SU-DHL-6 (cell line): Measurements from ENCODE around the gene RRAD.

Source experiments
- H2AFZ ChIP-seq: fragments of 200-600 bp; sonication (generic); 2 replicates; pipeline ENCODE4 v1.6.1; 2014; ENCODE audit warnings: low read depth, mild to moderate bottlenecking, moderate library complexity, mixed read lengths, antibody characterized with exemption, low read length; ENCODE audit not compliant: severe bottlenecking
- H3F3A ChIP-seq: fragments of 200-600 bp; shearing (Covaris generic); 2 replicates; pipeline ENCODE4 v1.6.0; 2016; ENCODE audit warnings: antibody characterized with exemption, mild to moderate bottlenecking; ENCODE audit not compliant: insufficient read depth
- H3K27ac ChIP-seq: fragments of 200-600 bp; sonication (generic); 2 replicates; pipeline ENCODE4 v1.5.1; 2016; ENCODE audit warnings: low read depth, mild to moderate bottlenecking, low read length, moderate library complexity, mixed read lengths
- H3K27me3 ChIP-seq: fragments of 200-600 bp; sonication (generic), shearing (Covaris generic); 2 replicates; pipeline ENCODE4 v1.6.0; 2014; ENCODE audit warnings: mild to moderate bottlenecking, low read length
- H3K36me3 ChIP-seq: fragments of 200-600 bp; sonication (generic); 2 replicates; pipeline ENCODE4 v1.6.1; 2014; ENCODE audit warnings: mild to moderate bottlenecking, low read length, mixed read lengths
- H3K4me2 ChIP-seq: fragments of 300-600, 200-600 bp; shearing (Covaris generic), sonication (generic); 2 replicates; pipeline ENCODE4 v1.6.0; 2014; ENCODE audit warnings: low read length, low read depth, mild to moderate bottlenecking; ENCODE audit not compliant: poor library complexity, severe bottlenecking
- H3K4me3 ChIP-seq: fragments of 200-600 bp; sonication (generic); 2 replicates; pipeline ENCODE4 v1.5.1; 2014; ENCODE audit warnings: antibody characterized with exemption, low read length, mild to moderate bottlenecking, mixed read lengths; ENCODE audit not compliant: insufficient read depth, poor library complexity, severe bottlenecking
- H3K79me2 ChIP-seq: fragments of 200-600 bp; sonication (generic); 2 replicates; pipeline ENCODE4 v1.6.1; 2014; ENCODE audit warnings: mild to moderate bottlenecking, low read length, moderate library complexity; ENCODE audit not compliant: insufficient read depth
- H3K9ac ChIP-seq: fragments of 200-600 bp; sonication (generic); 2 replicates; pipeline ENCODE4 v1.7.0; 2014; ENCODE audit warnings: mild to moderate bottlenecking, low read length
- H3K9me2 ChIP-seq: fragments of 200-600 bp; sonication (generic); replicated peaks from 2 replicates; pipeline ENCODE4 v1.6.1; 2014; ENCODE audit warnings: low read length; ENCODE audit not compliant: insufficient read depth
- H3K9me3 ChIP-seq: fragments of 200-600 bp; sonication (generic); 2 replicates; pipeline ENCODE4 v1.6.1; 2014; ENCODE audit warnings: low read length, mixed read lengths; ENCODE audit not compliant: insufficient read depth
- H4K20me1 ChIP-seq: fragments of 200-600 bp; sonication (generic); 2 replicates; pipeline ENCODE4 v1.6.1; 2014; ENCODE audit warnings: low read depth, mild to moderate bottlenecking, antibody characterized with exemption, low read length, moderate library complexity, mixed read lengths
- EZH2phosphoT487 ChIP-seq: fragments of 200-600 bp; sonication (generic), shearing (Covaris generic); conservative IDR thresholded peaks from 2 replicates; pipeline ENCODE4 v1.6.1; 2018; ENCODE audit warnings: mild to moderate bottlenecking, antibody characterized with exemption, low read length, moderate library complexity, mixed read lengths
- TF ChIP-seq, protein P1 (sequence below): fragments of 200-600 bp; sonication (generic); IDR thresholded peaks from one replicate; pipeline ENCODE4 v1.5.1; 2017; ENCODE audit warnings: antibody characterized with exemption, mild to moderate bottlenecking, low read length, moderate library complexity; ENCODE audit not compliant: insufficient read depth, poor library complexity, severe bottlenecking

Gene RRAD

DNA sequence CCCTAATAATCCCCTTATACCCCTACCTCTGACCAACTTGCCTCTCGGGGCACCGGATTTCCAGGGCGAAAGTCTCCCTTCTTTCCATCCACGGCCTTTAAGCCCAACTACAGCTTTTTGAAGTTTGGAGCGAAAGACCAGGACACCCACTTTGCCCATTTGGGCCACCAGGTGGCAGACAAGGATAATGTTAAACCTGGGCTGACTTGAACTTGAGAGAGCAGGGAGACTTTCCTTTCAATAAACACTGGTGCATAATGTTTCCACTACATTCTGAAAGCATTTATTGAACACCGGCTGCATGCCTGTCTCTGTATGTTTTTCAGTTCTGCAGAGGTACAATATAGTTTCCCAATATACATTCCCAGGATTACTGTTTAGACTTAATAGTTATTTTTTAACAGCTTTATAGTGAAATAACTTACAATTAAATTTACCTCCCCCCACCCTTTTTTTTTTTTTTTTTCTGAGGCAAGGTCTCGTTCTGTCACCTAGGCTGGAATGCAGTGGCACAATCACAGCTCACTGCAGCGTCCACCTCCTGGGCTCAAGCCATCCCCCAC, 28.8 kb upstream of the RRAD start:
- no peak for TF ChIP-seq EZH2phosphoT487
- TF ChIP-seq, protein P1, sequence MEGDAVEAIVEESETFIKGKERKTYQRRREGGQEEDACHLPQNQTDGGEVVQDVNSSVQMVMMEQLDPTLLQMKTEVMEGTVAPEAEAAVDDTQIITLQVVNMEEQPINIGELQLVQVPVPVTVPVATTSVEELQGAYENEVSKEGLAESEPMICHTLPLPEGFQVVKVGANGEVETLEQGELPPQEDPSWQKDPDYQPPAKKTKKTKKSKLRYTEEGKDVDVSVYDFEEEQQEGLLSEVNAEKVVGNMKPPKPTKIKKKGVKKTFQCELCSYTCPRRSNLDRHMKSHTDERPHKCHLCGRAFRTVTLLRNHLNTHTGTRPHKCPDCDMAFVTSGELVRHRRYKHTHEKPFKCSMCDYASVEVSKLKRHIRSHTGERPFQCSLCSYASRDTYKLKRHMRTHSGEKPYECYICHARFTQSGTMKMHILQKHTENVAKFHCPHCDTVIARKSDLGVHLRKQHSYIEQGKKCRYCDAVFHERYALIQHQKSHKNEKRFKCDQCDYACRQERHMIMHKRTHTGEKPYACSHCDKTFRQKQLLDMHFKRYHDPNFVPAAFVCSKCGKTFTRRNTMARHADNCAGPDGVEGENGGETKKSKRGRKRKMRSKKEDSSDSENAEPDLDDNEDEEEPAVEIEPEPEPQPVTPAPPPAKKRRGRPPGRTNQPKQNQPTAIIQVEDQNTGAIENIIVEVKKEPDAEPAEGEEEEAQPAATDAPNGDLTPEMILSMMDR = peak; percentile 83
- Histone ChIP-seq H2AFZ (no peak overlapping the region), H3K79me2 (no peaks in the 10 kb centered on the region), H3K9me2 (no peaks in the 10 kb centered on the region), H3K9me3 (no peaks in the 10 kb centered on the region), H3F3A (no peaks in the 10 kb centered on the region), H3K36me3 (no peaks in the 10 kb centered on the region), H3K4me2 (no peak overlapping the region), H3K4me3 (no peak overlapping the region), H3K27ac (no peak overlapping the region), H3K27me3 (no peaks in the 10 kb centered on the region), H3K9ac (no peak overlapping the region), H4K20me1 (no peaks in the 10 kb centered on the region)

GRCh38 chr16:66953462-66954096, 28.2 kb upstream of the RRAD start:
- H2AFZ ChIP-seq = no peak overlapping the region

GRCh38 chr16:66952430-66953110, 27.2 kb upstream of the RRAD start:
- Histone ChIP-seq H3K4me2 (no peak overlapping the region), H3K4me3 (no peak overlapping the region), H3K9ac (no peak overlapping the region), H3K36me3 (no peaks in the 10 kb centered on the region), H3K9me3 (no peaks in the 10 kb centered on the region), H3K27ac (no peak overlapping the region), H3K27me3 (no peaks in the 10 kb centered on the region), H4K20me1 (no peaks in the 10 kb centered on the region), H3K79me2 (no peaks in the 10 kb centered on the region), H2AFZ (no peak overlapping the region), H3K9me2 (no peaks in the 10 kb centered on the region), H3F3A (no peaks in the 10 kb centered on the region)
- no peak for TF ChIP-seq EZH2phosphoT487
- TF ChIP-seq, protein P1 = no peak

More at GRCh38 chr16:66953462-66954096, 28.2 kb upstream of the RRAD start:
- TF ChIP-seq, protein P1 = no peak
- TF ChIP-seq EZH2phosphoT487 = no peak
- no peaks in the 10 kb centered on the region for H3K79me2 ChIP-seq
- no peak overlapping the region for H3K27ac ChIP-seq
- no peaks in the 10 kb centered on the region for H3K9me2 ChIP-seq
- H3F3A ChIP-seq = no peaks in the 10 kb centered on the region
- no peaks in the 10 kb centered on the region for H3K9me3 ChIP-seq
- no peak overlapping the region for H3K4me3 ChIP-seq
- no peaks in the 10 kb centered on the region for H3K27me3 ChIP-seq
- no peaks in the 10 kb centered on the region for H3K36me3 ChIP-seq
- H3K4me2 ChIP-seq = no peak overlapping the region
- H4K20me1 ChIP-seq = no peaks in the 10 kb centered on the region
- H3K9ac ChIP-seq = no peak overlapping the region
